Hepatocyte (in vitro differentiated cells): ENCODE measurements around the gene ADGRG6.

ENCODE experiments used
- EZH2 ChIP-seq: fragments of 200-600 bp; sonication (generic); IDR thresholded peaks from 2 replicates; pipeline ENCODE4 v1.6.1; 2016; ENCODE audit warnings: antibody characterized with exemption, mild to moderate bottlenecking, borderline replicate concordance
- EZH2phosphoT487 ChIP-seq: fragments of 200-600 bp; sonication (generic); IDR thresholded peaks from one replicate; pipeline ENCODE4 v1.6.1; 2018; ENCODE audit warnings: antibody characterized with exemption, mild to moderate bottlenecking, low read depth, moderate library complexity; ENCODE audit not compliant: unreplicated experiment, severe bottlenecking
- TF ChIP-seq, protein P1 (sequence below): fragments of 200-600 bp; sonication (generic); IDR thresholded peaks from 2 replicates; pipeline ENCODE4 v1.5.1; 2016; ENCODE audit warnings: antibody characterized with exemption, mild to moderate bottlenecking; ENCODE audit not compliant: poor library complexity

GRCh38 chr6:142286088-142286409 is 15.8 kb upstream of the ADGRG6 start:
- TF ChIP-seq, protein P1, sequence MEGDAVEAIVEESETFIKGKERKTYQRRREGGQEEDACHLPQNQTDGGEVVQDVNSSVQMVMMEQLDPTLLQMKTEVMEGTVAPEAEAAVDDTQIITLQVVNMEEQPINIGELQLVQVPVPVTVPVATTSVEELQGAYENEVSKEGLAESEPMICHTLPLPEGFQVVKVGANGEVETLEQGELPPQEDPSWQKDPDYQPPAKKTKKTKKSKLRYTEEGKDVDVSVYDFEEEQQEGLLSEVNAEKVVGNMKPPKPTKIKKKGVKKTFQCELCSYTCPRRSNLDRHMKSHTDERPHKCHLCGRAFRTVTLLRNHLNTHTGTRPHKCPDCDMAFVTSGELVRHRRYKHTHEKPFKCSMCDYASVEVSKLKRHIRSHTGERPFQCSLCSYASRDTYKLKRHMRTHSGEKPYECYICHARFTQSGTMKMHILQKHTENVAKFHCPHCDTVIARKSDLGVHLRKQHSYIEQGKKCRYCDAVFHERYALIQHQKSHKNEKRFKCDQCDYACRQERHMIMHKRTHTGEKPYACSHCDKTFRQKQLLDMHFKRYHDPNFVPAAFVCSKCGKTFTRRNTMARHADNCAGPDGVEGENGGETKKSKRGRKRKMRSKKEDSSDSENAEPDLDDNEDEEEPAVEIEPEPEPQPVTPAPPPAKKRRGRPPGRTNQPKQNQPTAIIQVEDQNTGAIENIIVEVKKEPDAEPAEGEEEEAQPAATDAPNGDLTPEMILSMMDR: no peak
- no peak for TF ChIP-seq EZH2
- TF ChIP-seq EZH2phosphoT487: no peak
